Purkinje cell (primary cell): ENCODE measurements around the gene ISLR2. TPM values are rescaled to one million over a fixed set of nuclear protein-coding genes. Genes with fewer than 3 reads are reported as not detected.

ENCODE experiments used
- polyA plus RNA-seq: library from polyadenylated mRNA; unstranded; fragments of >200 nt; fragmentation: Nextera tagmentation; gene quantifications from 2 replicates; pipeline ENCODE4 v1.2.1, GENCODE V29; 2014

The ISLR2 gene
- polyA plus RNA-seq, result 0.23 TPM in 1 of 2 replicates, not detected in the other

GRCh38 chr15:74130155-74130848 is at the start of gene ISLR2:
TSS of gene ISLR2 (plus strand) at chr15:74130586. CDS start at chr15:74132755, 2,169 bp downstream.

GRCh38 chr15:74082450-74082849 is 47.9 kb upstream of the ISLR2 start, which contains the start of gene GOLGA6A:
TSS of gene GOLGA6A (minus strand) at chr15:74082550. CDS start at chr15:74082509, 41 bp downstream.

GRCh38 chr15:74173380-74174218 is 43.2 kb downstream of the ISLR2 start, which contains the start of gene ISLR:
TSS of gene ISLR (plus strand) at chr15:74173710. CDS start at chr15:74174859, 1,149 bp downstream.

Other genes starting within 250 kb of the ISLR2 start
- gene LOXL1, start 204.1 kb upstream of the ISLR2 start, polyA plus RNA-seq, result 2.2 TPM in 1 of 2 replicates, not detected in the other
- 4.2 and 8.7 TPM in 2 replicates for gene STOML1, start 138.3 kb upstream of the ISLR2 start, polyA plus RNA-seq
- 1.5 and 4.8 TPM in 2 replicates for gene PML, start 135.9 kb upstream of the ISLR2 start, polyA plus RNA-seq
- gene GOLGA6A, start 48.0 kb upstream of the ISLR2 start, polyA plus RNA-seq, result not detected in 2 replicates
- 1.6 and 3.0 TPM in 2 replicates for gene ISLR, start 43.1 kb downstream of the ISLR2 start, polyA plus RNA-seq
- gene STRA6, start 72.2 kb downstream of the ISLR2 start, polyA plus RNA-seq, result not detected in 2 replicates
- gene CCDC33, start 105.7 kb downstream of the ISLR2 start, polyA plus RNA-seq, result not detected in 2 replicates
- 0.85 and 1.3 TPM in 2 replicates for gene CYP11A1, start 237.1 kb downstream of the ISLR2 start, polyA plus RNA-seq